Nasal cavity respiratory epithelium epithelial cell of viscerocranial mucosa (primary cell): ENCODE measurements around the gene BAIAP3. TPM values are rescaled to one million over a fixed set of nuclear protein-coding genes. Genes with fewer than 3 reads are reported as not detected.

ENCODE experiments used
- total RNA-seq: library from RNA; depleted of rRNA; stranded (reverse); fragments of >200 nt; gene quantifications from 2 replicates; pipeline ENCODE4 v1.2.3, GENCODE V29; 2014

The BAIAP3 gene
- total RNA-seq: 0.34 and 0.78 TPM in 2 replicates

GRCh38 chr16:1333149-1333812 is at the start of gene BAIAP3:
TSS of gene BAIAP3 (plus strand) at chr16:1333645. CDS start at chr16:1338550, 4,905 bp downstream.

GRCh38 chr16:1308977-1309885 is 24.2 kb upstream of the BAIAP3 start, which contains the start of gene UBE2I:
TSS of gene UBE2I (plus strand) at chr16:1309636. CDS start at chr16:1314031, 4,395 bp downstream.

GRCh38 chr16:1351582-1352362 is 18.3 kb downstream of the BAIAP3 start, which contains the start of the genes GNPTG and TSR3:
TSS of gene GNPTG (plus strand) at chr16:1351931. CDS start at chr16:1351966, 35 bp downstream.
TSS of gene TSR3 (minus strand) at chr16:1351878. CDS start at chr16:1351804, 74 bp downstream.

Other genes with a start within 250 kb of the BAIAP3 start
- not detected in 2 replicates for gene C1QTNF8, start 237.4 kb upstream of the BAIAP3 start, total RNA-seq
- 0.07 TPM in 1 of 2 replicates, not detected in the other for gene CACNA1H, start 180.5 kb upstream of the BAIAP3 start, total RNA-seq
- not detected in 2 replicates for gene TPSG1, start 108.4 kb upstream of the BAIAP3 start, total RNA-seq
- not detected in 2 replicates for gene TPSB2, start 103.5 kb upstream of the BAIAP3 start, total RNA-seq
- gene TPSAB1, start 92.9 kb upstream of the BAIAP3 start, total RNA-seq: not detected in 2 replicates
- gene TPSD1, start 77.6 kb upstream of the BAIAP3 start, total RNA-seq: not detected in 2 replicates
- 44.8 and 80.6 TPM in 2 replicates for gene UBE2I, start 24.0 kb upstream of the BAIAP3 start, total RNA-seq
- 63.9 and 84.4 TPM in 2 replicates for gene TSR3, start 18.2 kb downstream of the BAIAP3 start, total RNA-seq
- gene GNPTG, start 18.3 kb downstream of the BAIAP3 start, total RNA-seq: 23.9 and 47.1 TPM in 2 replicates
- 3.4 and 10.1 TPM in 2 replicates for gene UNKL, start 81.1 kb downstream of the BAIAP3 start, total RNA-seq
- gene UQCC4, start 87.1 kb downstream of the BAIAP3 start, total RNA-seq: 16.6 and 28.0 TPM in 2 replicates
- not detected in 2 replicates for gene PERCC1, start 97.4 kb downstream of the BAIAP3 start, total RNA-seq
- under 0.01 and 0.57 TPM in 2 replicates for gene CCDC154, start 110.9 kb downstream of the BAIAP3 start, total RNA-seq
- gene CLCN7, start 141.4 kb downstream of the BAIAP3 start, total RNA-seq: 61.9 and 142 TPM in 2 replicates
- not detected in 2 replicates for gene PTX4, start 155.3 kb downstream of the BAIAP3 start, total RNA-seq
- gene TELO2, start 159.7 kb downstream of the BAIAP3 start, total RNA-seq: 8.5 and 14.7 TPM in 2 replicates
- under 0.01 and 0.28 TPM in 2 replicates for gene TMEM204, start 200.0 kb downstream of the BAIAP3 start, total RNA-seq